K562 (cell line): ENCODE results near the gene GTPBP8. TPM values are rescaled to one million over a fixed set of nuclear protein-coding genes. Genes with fewer than 3 reads are reported as not detected.
A peak's percentile ranks its signal among the peaks of the same experiment; 100 is the strongest.

Source experiments
- ATF1 ChIP-seq, 2 experiments: fragments of 450-650 bp in 1 of 2; IDR thresholded peaks; 2 replicates each; pipeline ENCODE4 v1.6.1; 2016; ENCODE audit warnings: missing compliant biosample characterization in 1 of 2, missing genetic modification characterization in 1 of 2
- CEBPG ChIP-seq, 3 experiments: fragments of 200-800 bp in 1 of 3; sonication (Bioruptor generic) in 1 of 3; sonication (generic) in 1 of 3; formaldehyde crosslinking in 1 of 3; IDR thresholded peaks in 2 of 3; conservative IDR thresholded peaks in 1 of 3; 2 replicates each; pipeline versions ENCODE4 v1.6.1 to v1.8.0; 2016 to 2022; ENCODE audit warnings: missing compliant biosample characterization in 2 of 3, missing genetic modification characterization in 2 of 3, mild to moderate bottlenecking in 1 of 3, missing genetic modification reagents in 1 of 3
- HIVEP1 ChIP-seq: fragments of 250-450 bp; sonication (Bioruptor Pico); IDR thresholded peaks from 2 replicates; pipeline ENCODE4 v1.4.0; 2020; ENCODE audit warnings: mild to moderate bottlenecking
- KAT7 ChIP-seq: sonication (generic); formaldehyde crosslinking; IDR thresholded peaks from 2 replicates; pipeline ENCODE4 v1.8.0; 2022; ENCODE audit warnings: missing genetic modification reagents, mild to moderate bottlenecking, borderline replicate concordance
- KDM1A ChIP-seq, 2 experiments: fragments of 450-650 bp; IDR thresholded peaks; 2 replicates each; pipeline ENCODE4 v1.6.1; 2016; ENCODE audit warnings: mild to moderate bottlenecking in 2 of 2
- MAFG ChIP-seq: fragments of 450-650 bp; conservative IDR thresholded peaks from 2 replicates; pipeline ENCODE4 v1.6.1; 2016; ENCODE audit warnings: missing genetic modification characterization, missing compliant biosample characterization
- NFATC3 ChIP-seq: fragments of 450-650 bp; IDR thresholded peaks from 2 replicates; pipeline ENCODE4 v1.6.1; 2017; ENCODE audit warnings: mild to moderate bottlenecking
- PTTG1 ChIP-seq: fragments of 450-650 bp; IDR thresholded peaks from 2 replicates; pipeline ENCODE4 v1.6.1; 2016; ENCODE audit warnings: low read depth, mild to moderate bottlenecking, missing genetic modification characterization, missing compliant biosample characterization
- RUNX1 ChIP-seq: sonication (generic); IDR thresholded peaks from 2 replicates; pipeline ENCODE4 v1.6.1; 2016; ENCODE audit warnings: antibody characterized with exemption, low read depth
- ZKSCAN3 ChIP-seq: fragments of 250-450 bp; sonication (Bioruptor Pico); IDR thresholded peaks from 2 replicates; pipeline ENCODE4 v1.4.0; 2020
- ZNF175 ChIP-seq: fragments of 200-800 bp; sonication (Bioruptor generic); IDR thresholded peaks from 2 replicates; pipeline ENCODE4 v1.6.1; 2016; ENCODE audit warnings: low read depth, mild to moderate bottlenecking, missing genetic modification characterization, missing compliant biosample characterization
- ZNF253 ChIP-seq: fragments of 250-450 bp; sonication (Bioruptor Pico); conservative IDR thresholded peaks from 2 replicates; pipeline ENCODE4 v1.6.1; 2021; ENCODE audit warnings: mild to moderate bottlenecking
- ZNF316 ChIP-seq: fragments of 450-650 bp; IDR thresholded peaks from 2 replicates; pipeline ENCODE4 v1.6.1; 2016
- ZSCAN32 ChIP-seq: fragments of 450-650 bp; formaldehyde crosslinking; IDR thresholded peaks from 2 replicates; pipeline ENCODE4 v1.4.0; 2020; ENCODE audit warnings: mild to moderate bottlenecking, moderate library complexity
- polyA plus RNA-seq, 8 experiments: library from polyadenylated mRNA; depleted of rRNA in 4 of 8; stranded (reverse) in 5 of 8; unstranded in 3 of 8; fragments of >200 nt; fragmentation: Nextera tagmentation in 2 of 8; fragmentation: Illumina TruSeq in 1 of 8; extraction: Ambion mirVana in 2 of 8; extraction: Trizol in 1 of 8; gene quantifications; 2 replicates each; pipeline versions ENCODE4 v1.2.1 to v1.2.3, GENCODE V29; 2011 to 2014; ENCODE audit warnings: inconsistent platforms in 1 of 8, missing spikeins in 1 of 8
- total RNA-seq, 7 experiments: library from RNA; depleted of rRNA in 6 of 7; stranded (reverse); fragments of >200 nt in 6 of 7; fragmentation: Illumina TruSeq in 2 of 7; extraction: Trizol in 2 of 7; gene quantifications; 2 replicates each; pipeline versions ENCODE4 v1.2.1 to v1.2.3, GENCODE V29; 2011 to 2021; ENCODE audit warnings: low replicate concordance in 1 of 7
- TF ChIP-seq, protein P1 (sequence below): fragments of 250-450 bp; sonication (Bioruptor Pico); IDR thresholded peaks from 2 replicates; pipeline ENCODE4 v1.8.0; 2021; ENCODE audit warnings: borderline replicate concordance, mild to moderate bottlenecking, moderate library complexity; ENCODE audit not compliant: poor library complexity, severe bottlenecking
- TF ChIP-seq, protein P2 (sequence below), 3 experiments: fragments of 200-800 bp in 1 of 3; fragments of 250-450 bp in 1 of 3; fragments of 450-650 bp in 1 of 3; sonication (Bioruptor Pico) in 1 of 3; sonication (Bioruptor generic) in 1 of 3; formaldehyde crosslinking in 1 of 3; IDR thresholded peaks; 2 replicates each; pipeline versions ENCODE4 v1.6.1 to v1.8.0; 2016 to 2022; ENCODE audit warnings: mild to moderate bottlenecking in 2 of 3, missing genetic modification characterization in 2 of 3, missing compliant biosample characterization in 1 of 3, moderate library complexity in 1 of 3
- TF ChIP-seq, protein P3 (sequence below): sonication (generic); formaldehyde crosslinking; IDR thresholded peaks from 2 replicates; pipeline ENCODE4 v1.8.0; 2022; ENCODE audit warnings: mild to moderate bottlenecking, missing genetic modification reagents
- TF ChIP-seq, protein P4 (sequence below): sonication (generic); formaldehyde crosslinking; IDR thresholded peaks from 2 replicates; pipeline ENCODE4 v1.8.0; 2022; ENCODE audit warnings: mild to moderate bottlenecking, missing genetic modification reagents, borderline replicate concordance
- TF ChIP-seq, protein P5 (sequence below): fragments of 450-650 bp; formaldehyde crosslinking; IDR thresholded peaks from 2 replicates; pipeline ENCODE4 v1.4.0; 2020; ENCODE audit warnings: mild to moderate bottlenecking, moderate library complexity

Gene GTPBP8
- total and polyA plus RNA-seq, 9 of the 15 experiments (the other 6 are each of a cell fraction or from before 2014, with no cell fraction given) = 14.0 to 33.3 (median 20.8) TPM

DNA sequence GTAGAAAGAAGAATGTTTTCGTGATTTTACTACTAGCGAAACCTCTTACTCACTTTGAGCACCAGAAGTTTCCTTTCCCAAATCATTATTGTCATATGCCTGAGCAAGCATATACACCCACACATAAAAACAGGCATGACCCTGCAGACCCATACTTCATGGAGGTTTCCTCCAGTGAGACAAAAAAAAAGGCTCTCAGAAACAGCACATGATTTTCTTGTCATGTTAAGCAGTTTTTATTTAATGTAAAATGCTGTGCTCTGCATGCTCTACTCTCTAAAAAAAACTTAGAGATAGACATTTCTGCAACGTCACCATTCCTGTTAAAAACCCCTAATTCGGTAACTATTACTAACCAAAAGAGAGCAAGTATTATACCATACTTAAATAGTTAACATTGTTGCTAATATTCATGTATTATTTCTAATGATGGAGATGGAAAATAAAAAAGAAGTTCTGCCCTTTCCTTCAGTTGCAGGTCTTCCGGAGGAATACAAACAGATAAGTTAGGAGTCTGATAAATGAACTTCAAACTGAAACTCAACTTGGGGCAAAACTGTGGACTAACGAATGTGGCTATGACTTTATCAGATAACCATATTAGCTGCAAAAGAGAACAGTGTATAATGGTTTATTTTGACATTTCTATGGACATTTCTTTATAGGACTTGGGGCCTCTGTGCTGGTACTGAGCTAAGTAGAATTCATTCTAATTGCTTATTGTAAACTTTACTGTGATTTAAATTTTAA lies 31.8 kb upstream of the GTPBP8 start (continued):
- TF ChIP-seq PTTG1 (tag) = no peak
- TF ChIP-seq ATF1 (CRISPR knock-in tag; IDR thresholded peaks at IDR 0.05) = no peak
- TF ChIP-seq ATF1 (tag; IDR thresholded peaks at IDR 0.05) = peak; percentile 35; the same call in 1 of the 2 replicates
- no peak for TF ChIP-seq RUNX1
- peak; percentile 61 for TF ChIP-seq MAFG (tag)
- TF ChIP-seq, protein P1, sequence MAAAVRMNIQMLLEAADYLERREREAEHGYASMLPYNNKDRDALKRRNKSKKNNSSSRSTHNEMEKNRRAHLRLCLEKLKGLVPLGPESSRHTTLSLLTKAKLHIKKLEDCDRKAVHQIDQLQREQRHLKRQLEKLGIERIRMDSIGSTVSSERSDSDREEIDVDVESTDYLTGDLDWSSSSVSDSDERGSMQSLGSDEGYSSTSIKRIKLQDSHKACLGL (CRISPR knock-in tag) = no peak
- TF ChIP-seq KAT7 (CRISPR knock-in tag) = no peak
- no peak for TF ChIP-seq HIVEP1
- no peak for TF ChIP-seq ZSCAN32 (CRISPR knock-in tag)
- peak; percentile 76 for TF ChIP-seq ZNF316
- TF ChIP-seq CEBPG (CRISPR knock-in tag; IDR thresholded peaks at IDR 0.05) = no peak
- no peak for TF ChIP-seq CEBPG (tag; conservative IDR thresholded peaks at IDR 0.05 in 1 of 2, IDR thresholded peaks at IDR 0.05 in 1 of 2)
- TF ChIP-seq, protein P2, sequence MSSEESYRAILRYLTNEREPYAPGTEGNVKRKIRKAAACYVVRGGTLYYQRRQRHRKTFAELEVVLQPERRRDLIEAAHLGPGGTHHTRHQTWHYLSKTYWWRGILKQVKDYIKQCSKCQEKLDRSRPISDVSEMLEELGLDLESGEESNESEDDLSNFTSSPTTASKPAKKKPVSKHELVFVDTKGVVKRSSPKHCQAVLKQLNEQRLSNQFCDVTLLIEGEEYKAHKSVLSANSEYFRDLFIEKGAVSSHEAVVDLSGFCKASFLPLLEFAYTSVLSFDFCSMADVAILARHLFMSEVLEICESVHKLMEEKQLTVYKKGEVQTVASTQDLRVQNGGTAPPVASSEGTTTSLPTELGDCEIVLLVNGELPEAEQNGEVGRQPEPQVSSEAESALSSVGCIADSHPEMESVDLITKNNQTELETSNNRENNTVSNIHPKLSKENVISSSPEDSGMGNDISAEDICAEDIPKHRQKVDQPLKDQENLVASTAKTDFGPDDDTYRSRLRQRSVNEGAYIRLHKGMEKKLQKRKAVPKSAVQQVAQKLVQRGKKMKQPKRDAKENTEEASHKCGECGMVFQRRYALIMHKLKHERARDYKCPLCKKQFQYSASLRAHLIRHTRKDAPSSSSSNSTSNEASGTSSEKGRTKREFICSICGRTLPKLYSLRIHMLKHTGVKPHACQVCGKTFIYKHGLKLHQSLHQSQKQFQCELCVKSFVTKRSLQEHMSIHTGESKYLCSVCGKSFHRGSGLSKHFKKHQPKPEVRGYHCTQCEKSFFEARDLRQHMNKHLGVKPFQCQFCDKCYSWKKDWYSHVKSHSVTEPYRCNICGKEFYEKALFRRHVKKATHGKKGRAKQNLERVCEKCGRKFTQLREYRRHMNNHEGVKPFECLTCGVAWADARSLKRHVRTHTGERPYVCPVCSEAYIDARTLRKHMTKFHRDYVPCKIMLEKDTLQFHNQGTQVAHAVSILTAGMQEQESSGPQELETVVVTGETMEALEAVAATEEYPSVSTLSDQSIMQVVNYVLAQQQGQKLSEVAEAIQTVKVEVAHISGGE (CRISPR knock-in tag; IDR thresholded peaks at IDR 0.05) = no peak
- TF ChIP-seq, protein P3, sequence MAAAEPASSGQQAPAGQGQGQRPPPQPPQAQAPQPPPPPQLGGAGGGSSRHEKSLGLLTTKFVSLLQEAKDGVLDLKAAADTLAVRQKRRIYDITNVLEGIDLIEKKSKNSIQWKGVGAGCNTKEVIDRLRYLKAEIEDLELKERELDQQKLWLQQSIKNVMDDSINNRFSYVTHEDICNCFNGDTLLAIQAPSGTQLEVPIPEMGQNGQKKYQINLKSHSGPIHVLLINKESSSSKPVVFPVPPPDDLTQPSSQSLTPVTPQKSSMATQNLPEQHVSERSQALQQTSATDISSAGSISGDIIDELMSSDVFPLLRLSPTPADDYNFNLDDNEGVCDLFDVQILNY = no peak
- TF ChIP-seq ZNF175 (CRISPR knock-in tag) = no peak
- no peak for TF ChIP-seq ZNF253 (CRISPR knock-in tag)
- TF ChIP-seq KDM1A (IDR thresholded peaks at IDR 0.05) = no peak
- TF ChIP-seq NFATC3 = no peak
- TF ChIP-seq, protein P4, sequence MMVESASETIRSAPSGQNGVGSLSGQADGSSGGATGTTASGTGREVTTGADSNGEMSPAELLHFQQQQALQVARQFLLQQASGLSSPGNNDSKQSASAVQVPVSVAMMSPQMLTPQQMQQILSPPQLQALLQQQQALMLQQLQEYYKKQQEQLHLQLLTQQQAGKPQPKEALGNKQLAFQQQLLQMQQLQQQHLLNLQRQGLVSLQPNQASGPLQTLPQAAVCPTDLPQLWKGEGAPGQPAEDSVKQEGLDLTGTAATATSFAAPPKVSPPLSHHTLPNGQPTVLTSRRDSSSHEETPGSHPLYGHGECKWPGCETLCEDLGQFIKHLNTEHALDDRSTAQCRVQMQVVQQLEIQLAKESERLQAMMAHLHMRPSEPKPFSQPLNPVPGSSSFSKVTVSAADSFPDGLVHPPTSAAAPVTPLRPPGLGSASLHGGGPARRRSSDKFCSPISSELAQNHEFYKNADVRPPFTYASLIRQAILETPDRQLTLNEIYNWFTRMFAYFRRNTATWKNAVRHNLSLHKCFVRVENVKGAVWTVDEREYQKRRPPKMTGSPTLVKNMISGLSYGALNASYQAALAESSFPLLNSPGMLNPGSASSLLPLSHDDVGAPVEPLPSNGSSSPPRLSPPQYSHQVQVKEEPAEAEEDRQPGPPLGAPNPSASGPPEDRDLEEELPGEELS (CRISPR knock-in tag) = no peak
- TF ChIP-seq, protein P5, sequence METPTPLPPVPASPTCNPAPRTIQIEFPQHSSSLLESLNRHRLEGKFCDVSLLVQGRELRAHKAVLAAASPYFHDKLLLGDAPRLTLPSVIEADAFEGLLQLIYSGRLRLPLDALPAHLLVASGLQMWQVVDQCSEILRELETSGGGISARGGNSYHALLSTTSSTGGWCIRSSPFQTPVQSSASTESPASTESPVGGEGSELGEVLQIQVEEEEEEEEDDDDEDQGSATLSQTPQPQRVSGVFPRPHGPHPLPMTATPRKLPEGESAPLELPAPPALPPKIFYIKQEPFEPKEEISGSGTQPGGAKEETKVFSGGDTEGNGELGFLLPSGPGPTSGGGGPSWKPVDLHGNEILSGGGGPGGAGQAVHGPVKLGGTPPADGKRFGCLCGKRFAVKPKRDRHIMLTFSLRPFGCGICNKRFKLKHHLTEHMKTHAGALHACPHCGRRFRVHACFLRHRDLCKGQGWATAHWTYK (CRISPR knock-in tag) = no peak
- TF ChIP-seq ZKSCAN3 (CRISPR knock-in tag) = no peak
